ENCODE results near the gene PTPRD.

- TF ChIP-seq CTCF (conservative IDR thresholded peaks at IDR 0.05; ENCODE audit: low read length) (no peak), EZH2phosphoT487 (IDR thresholded peaks at IDR 0.05; ENCODE audit: borderline replicate concordance, low read depth, low read length) (no peak)
Observed at GRCh38 chr9:8389531-8389930, 2223.3 kb downstream of the PTPRD start.

Data from OCI-LY7 (cell line).